Measurements from ENCODE around the gene SYTL2. TPM values are rescaled to one million over a fixed set of nuclear protein-coding genes. Genes with fewer than 3 reads are reported as not detected.

Gene SYTL2
- total and polyA plus RNA-seq, 5 donors = 4.3 to 7.3 (median 5.7) TPM

DNA sequence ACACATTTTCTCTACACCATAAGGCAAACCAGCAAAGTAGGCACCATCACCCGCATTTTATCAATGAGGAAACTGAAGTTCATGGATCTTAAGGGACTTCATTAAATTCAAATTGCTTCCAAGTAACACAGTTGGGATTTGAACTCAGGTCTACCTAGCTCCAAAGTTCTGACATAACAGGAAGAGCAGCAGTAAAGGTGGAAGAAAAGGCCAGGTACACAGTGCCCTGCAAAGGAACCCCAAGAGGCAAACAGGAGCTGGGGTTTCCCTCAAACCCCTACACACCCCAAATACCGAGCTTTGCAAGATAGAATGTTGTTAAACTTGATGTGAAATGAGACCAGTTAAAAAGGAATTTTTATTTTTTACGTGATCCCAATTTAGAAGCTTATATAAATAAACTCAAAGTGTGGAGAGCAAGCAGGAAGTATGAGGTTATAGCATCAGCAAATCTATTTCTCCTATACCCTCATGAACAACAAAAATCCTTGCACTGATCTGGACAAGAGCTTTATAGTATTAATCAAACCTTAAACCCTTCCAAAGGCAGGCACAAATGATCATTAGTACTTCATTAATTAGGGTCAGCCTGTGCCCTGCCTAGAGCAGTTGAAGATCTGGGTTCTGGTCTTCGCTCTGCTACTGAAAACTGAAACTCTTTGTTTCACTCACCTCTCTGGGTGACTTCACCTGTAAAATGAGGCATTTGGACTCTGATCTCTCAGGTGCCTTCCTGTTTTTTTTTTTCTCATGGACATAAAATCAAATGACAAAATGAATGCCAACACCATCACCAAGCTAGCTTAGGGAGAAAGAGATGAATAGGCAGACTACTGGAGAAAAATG lies 36.5 kb downstream of the SYTL2 start:
- H3K4me3 ChIP-seq (ENCODE audit: low read length) = no peak overlapping the region
- 70% methylated on average over 4 of the region's 4 CpGs for WGBS
- no peaks in the 10 kb centered on the region for H3K9me3 ChIP-seq (ENCODE audit: control insufficient read depth, low read length)
- H3K27ac ChIP-seq (ENCODE audit: low read length) = no peak overlapping the region
- intact Hi-C loops (cut with DNase I) = no loop called here
- peaks cover 2% of the 10 kb centered on the region for H3K4me1 ChIP-seq (ENCODE audit: control insufficient read depth, insufficient read depth, low read length)
- DNase-seq (no peak), ATAC-seq (no peak)
- no peaks in the 10 kb centered on the region for H3K27me3 ChIP-seq (ENCODE audit: control insufficient read depth, insufficient read depth)

DNA sequence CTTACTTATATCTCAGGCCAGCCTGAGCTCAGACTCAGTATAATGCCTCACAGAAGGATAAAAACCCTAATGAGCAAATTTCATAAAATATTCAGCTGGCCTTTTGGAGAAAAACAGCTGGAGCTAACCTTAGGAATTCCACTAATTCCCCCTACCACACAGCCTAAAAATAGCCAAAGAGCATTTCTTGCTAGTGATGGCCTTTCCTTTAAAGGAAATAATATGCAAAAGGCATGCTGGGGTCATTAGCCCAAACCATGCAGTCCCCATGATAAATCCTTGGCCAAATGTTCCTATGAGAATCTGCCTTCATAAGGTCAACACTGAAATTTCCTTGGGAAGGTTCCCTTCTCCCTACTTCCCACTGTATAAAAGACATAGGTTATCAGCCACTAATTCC lies 38.2 kb downstream of the SYTL2 start:
- no peak overlapping the region for H3K27ac ChIP-seq (ENCODE audit: low read length)

DNA sequence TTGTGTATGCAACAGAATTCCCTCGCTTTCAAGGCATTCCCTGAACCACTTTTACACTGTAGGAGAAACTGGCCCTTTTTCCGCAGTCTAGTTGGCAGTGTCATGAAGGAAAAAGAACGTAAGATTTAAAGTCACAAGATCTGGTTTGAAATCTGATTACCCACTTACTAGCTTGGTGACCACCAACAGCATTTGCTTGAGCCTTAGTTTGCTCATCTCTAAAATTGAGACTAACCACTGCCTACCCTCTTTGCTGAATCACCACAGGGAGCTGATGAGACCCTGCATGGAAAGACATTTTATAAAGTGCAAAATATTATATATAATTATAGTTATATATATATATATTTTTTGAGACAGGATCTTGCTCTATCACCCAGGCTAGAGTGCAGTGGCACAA lies 39.4 kb downstream of the SYTL2 start:
- intact Hi-C loops (cut with DNase I) = no loop called here
- no peak for ATAC-seq
- DNase-seq = no peak
- no peaks in the 10 kb centered on the region for H3K27me3 ChIP-seq (ENCODE audit: control insufficient read depth, insufficient read depth)
- H3K4me1 ChIP-seq (ENCODE audit: control insufficient read depth, insufficient read depth, low read length) = peaks cover 2% of the 10 kb centered on the region
- H3K27ac ChIP-seq (ENCODE audit: low read length) = no peak overlapping the region
- no peak overlapping the region for H3K4me3 ChIP-seq (ENCODE audit: low read length)
- no peaks in the 10 kb centered on the region for H3K9me3 ChIP-seq (ENCODE audit: control insufficient read depth, low read length)
- WGBS = 90% methylated on average over 3 of the region's 3 CpGs

More for the DNA sequence above, 38.2 kb downstream of the SYTL2 start:
- ATAC-seq (no peak), DNase-seq (no peak)
- intact Hi-C loops (cut with DNase I) = no loop called here
- H3K9me3 ChIP-seq (ENCODE audit: control insufficient read depth, low read length) = no peaks in the 10 kb centered on the region
- H3K27me3 ChIP-seq (ENCODE audit: control insufficient read depth, insufficient read depth) = no peaks in the 10 kb centered on the region
- H3K4me3 ChIP-seq (ENCODE audit: low read length) = no peak overlapping the region
- H3K4me1 ChIP-seq (ENCODE audit: control insufficient read depth, insufficient read depth, low read length) = peaks cover 2% of the 10 kb centered on the region

DNA sequence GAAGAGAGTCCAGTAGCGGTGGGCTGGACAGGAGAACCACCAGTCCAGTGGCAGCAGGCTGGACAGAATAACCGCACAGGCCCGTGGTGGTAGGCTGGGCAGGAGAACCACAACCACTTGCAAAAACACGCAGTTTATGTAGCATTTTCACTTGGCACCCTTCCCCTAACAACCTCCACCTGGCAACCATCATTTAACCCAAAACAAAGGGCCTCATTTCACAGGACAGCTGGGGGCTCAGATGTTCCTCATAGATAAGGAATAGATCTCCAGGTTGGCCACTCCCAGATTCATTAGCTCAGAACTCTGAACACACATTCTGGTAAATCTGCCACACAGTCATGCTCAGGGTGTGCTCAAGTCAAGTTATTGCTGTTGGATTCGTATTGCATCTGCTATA lies 41.2 kb downstream of the SYTL2 start:
- no peak for ATAC-seq
- WGBS = 93% methylated on average over 5 of the region's 5 CpGs
- no peak overlapping the region for H3K27ac ChIP-seq (ENCODE audit: low read length)

DNA sequence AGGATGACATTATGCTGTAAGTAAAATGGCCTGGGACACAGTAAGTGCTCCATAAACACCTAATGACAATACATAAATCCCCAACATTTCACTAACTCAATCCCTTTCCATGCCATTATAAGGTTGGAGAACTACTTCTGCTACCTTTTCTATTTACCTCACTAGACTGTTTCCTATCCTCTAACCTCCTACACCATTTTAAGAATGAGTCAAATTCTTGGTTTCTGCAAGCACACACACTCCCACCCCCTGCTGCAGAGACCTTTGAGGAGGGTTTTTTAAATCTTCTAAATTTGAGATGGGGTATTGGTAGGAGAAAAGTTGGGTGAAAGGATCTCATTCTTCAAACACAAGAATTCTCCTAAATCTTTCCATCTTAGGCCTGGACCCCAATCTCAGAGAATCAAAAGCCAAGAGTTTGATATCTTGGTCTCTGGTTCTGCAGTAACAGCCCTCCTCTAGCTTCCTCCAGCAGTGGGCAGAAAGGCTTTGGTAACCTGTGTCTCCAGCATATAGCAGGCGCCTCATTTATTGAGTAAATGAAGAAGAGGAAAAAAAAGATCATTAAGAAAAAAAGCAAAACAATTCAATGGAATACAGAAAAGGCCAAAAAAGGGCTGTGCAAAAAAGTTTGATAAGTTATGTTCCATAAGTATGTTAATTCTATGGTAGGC lies 42.3 kb downstream of the SYTL2 start:
- H3K27ac ChIP-seq (ENCODE audit: low read length) = no peak overlapping the region
- no peak for DNase-seq
- no peak for ATAC-seq
- intact Hi-C loops (cut with DNase I) = no loop called here
- no peaks in the 10 kb centered on the region for H3K27me3 ChIP-seq (ENCODE audit: control insufficient read depth, insufficient read depth)
- WGBS = 96% methylated on average over 1 of the region's 1 CpG
- H3K4me3 ChIP-seq (ENCODE audit: low read length) = no peak overlapping the region
- no peaks in the 10 kb centered on the region for H3K9me3 ChIP-seq (ENCODE audit: control insufficient read depth, low read length)
- peaks cover 2% of the 10 kb centered on the region for H3K4me1 ChIP-seq (ENCODE audit: control insufficient read depth, insufficient read depth, low read length)

More for the DNA sequence above, 41.2 kb downstream of the SYTL2 start:
- Histone ChIP-seq H3K27me3 (ENCODE audit: control insufficient read depth, insufficient read depth) (no peaks in the 10 kb centered on the region), H3K4me3 (ENCODE audit: low read length) (no peak overlapping the region), H3K9me3 (ENCODE audit: control insufficient read depth, low read length) (no peaks in the 10 kb centered on the region), H3K4me1 (ENCODE audit: control insufficient read depth, insufficient read depth, low read length) (peaks cover 2% of the 10 kb centered on the region)
- DNase-seq = no peak
- intact Hi-C loops (cut with DNase I) = no loop called here

- Histone ChIP-seq H3K9me3 (ENCODE audit: control insufficient read depth, low read length) (no peaks in the 10 kb centered on the region), H3K4me3 (ENCODE audit: low read length) (no peak overlapping the region), H3K27me3 (ENCODE audit: control insufficient read depth, insufficient read depth) (no peaks in the 10 kb centered on the region), H3K27ac (ENCODE audit: low read length) (no peak overlapping the region), H3K4me1 (ENCODE audit: control insufficient read depth, insufficient read depth, low read length) (no peaks in the 10 kb centered on the region)
- DNase-seq (no peak), ATAC-seq (no peak)
- WGBS = 89% methylated on average over 2 of the region's 2 CpGs
- intact Hi-C loops (cut with DNase I) = no loop called here
Observed at GRCh38 chr11:85767246-85767945, 43.5 kb downstream of the SYTL2 start.

- intact Hi-C loops (cut with DNase I) = no loop called here
- Histone ChIP-seq H3K4me3 (ENCODE audit: low read length) (no peak overlapping the region), H3K27me3 (ENCODE audit: control insufficient read depth, insufficient read depth) (no peaks in the 10 kb centered on the region), H3K9me3 (ENCODE audit: control insufficient read depth, low read length) (no peaks in the 10 kb centered on the region), H3K27ac (ENCODE audit: low read length) (no peak overlapping the region), H3K4me1 (ENCODE audit: control insufficient read depth, insufficient read depth, low read length) (no peaks in the 10 kb centered on the region)
- ATAC-seq (no peak), DNase-seq (no peak)
- 71% methylated on average over 2 of the region's 2 CpGs for WGBS
Observed at GRCh38 chr11:85766721-85767161, 44.2 kb downstream of the SYTL2 start.

DNA sequence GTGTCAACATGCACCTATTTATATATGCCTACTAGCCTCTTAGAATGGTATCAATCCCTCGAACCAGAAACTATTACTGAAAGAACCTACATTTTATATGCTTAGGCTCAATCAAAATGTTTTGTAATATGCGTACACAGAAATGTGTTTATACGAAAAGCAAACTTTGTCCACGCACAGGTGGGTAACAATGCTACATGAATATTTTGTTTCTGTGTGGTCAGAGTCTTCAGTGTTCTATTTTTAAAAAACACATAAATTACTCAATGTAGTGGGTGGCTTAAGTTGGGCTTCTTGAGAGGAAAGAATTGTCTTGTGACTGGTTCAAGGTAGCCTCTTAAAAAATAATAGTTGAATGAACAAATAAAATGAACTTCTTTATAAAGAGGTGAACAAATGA lies 46.1 kb downstream of the SYTL2 start:
- Histone ChIP-seq H3K27ac (ENCODE audit: low read length) (no peak overlapping the region), H3K27me3 (ENCODE audit: control insufficient read depth, insufficient read depth) (no peaks in the 10 kb centered on the region), H3K9me3 (ENCODE audit: control insufficient read depth, low read length) (no peaks in the 10 kb centered on the region), H3K4me1 (ENCODE audit: control insufficient read depth, insufficient read depth, low read length) (no peaks in the 10 kb centered on the region), H3K4me3 (ENCODE audit: low read length) (no peak overlapping the region)
- ATAC-seq (no peak), DNase-seq (no peak)
- intact Hi-C loops (cut with DNase I) = no loop called here
- 91% methylated on average over 4 of the region's 4 CpGs for WGBS

GRCh38 chr11:85762226-85762625 lies 48.7 kb downstream of the SYTL2 start:
- Histone ChIP-seq H3K9me3 (ENCODE audit: control insufficient read depth, low read length) (no peaks in the 10 kb centered on the region), H3K4me1 (ENCODE audit: control insufficient read depth, insufficient read depth, low read length) (no peaks in the 10 kb centered on the region), H3K4me3 (ENCODE audit: low read length) (no peak overlapping the region), H3K27ac (ENCODE audit: low read length) (no peak overlapping the region), H3K27me3 (ENCODE audit: control insufficient read depth, insufficient read depth) (no peaks in the 10 kb centered on the region)
- no peak for DNase-seq
- intact Hi-C loops (cut with DNase I) = no loop called here
- WGBS = 96% methylated on average over 1 of the region's 1 CpG
- no peak for ATAC-seq

DNA sequence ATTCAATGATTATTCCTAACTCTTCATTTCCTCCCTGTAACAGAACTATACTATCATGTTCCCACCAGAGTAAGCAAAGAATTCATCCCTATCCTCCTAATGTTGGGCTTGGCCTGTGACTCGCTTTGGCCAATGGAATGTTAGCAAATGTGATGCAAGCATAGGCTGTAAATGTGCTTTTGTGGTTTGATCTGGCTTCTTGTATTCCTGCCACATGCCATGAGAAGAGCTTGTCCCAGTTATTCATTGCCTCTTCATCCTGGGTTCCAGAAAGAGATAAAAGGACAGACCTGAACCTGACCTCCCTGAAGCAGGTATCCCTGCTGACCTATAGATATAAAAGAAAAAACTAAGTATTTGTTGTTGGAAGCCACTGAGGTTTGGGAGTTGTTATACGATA lies 51.0 kb downstream of the SYTL2 start:
- intact Hi-C loops (cut with DNase I) = no loop called here
- ATAC-seq = no peak
- WGBS = 91% methylated on average over 2 of the region's 2 CpGs
- H3K27me3 ChIP-seq (ENCODE audit: control insufficient read depth, insufficient read depth) = no peaks in the 10 kb centered on the region
- H3K4me3 ChIP-seq (ENCODE audit: low read length) = no peak overlapping the region
- no peaks in the 10 kb centered on the region for H3K4me1 ChIP-seq (ENCODE audit: control insufficient read depth, insufficient read depth, low read length)
- DNase-seq = no peak
- no peaks in the 10 kb centered on the region for H3K9me3 ChIP-seq (ENCODE audit: control insufficient read depth, low read length)
- no peak overlapping the region for H3K27ac ChIP-seq (ENCODE audit: low read length)

DNA sequence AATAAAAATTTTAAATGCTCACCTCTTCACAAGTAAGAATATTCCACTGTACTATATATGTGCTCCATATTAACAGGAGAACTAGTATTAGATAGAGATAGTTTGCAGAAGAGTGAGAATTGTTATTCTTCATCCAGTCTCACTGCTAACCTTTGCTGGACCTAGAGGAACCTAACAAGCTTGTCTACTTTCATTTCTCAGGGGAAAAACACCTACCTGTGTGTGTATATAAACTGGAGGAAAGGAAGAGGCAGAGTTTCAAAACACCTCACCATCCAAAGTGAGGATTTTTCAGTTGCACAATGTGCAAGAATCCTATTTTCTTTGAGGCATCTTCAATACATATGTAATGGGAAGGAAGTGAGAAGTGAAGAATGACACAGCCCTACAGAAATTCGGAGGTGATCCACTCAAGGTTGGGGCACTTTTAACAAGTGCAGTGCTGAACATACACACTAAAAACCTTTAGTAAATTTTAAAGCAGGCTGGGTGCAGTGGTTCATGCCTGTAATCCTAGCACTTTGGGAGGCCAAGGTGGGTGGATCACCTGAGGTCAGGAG lies 52.4 kb downstream of the SYTL2 start:
- Histone ChIP-seq H3K27ac (ENCODE audit: low read length) (no peak overlapping the region), H3K4me3 (ENCODE audit: low read length) (no peak overlapping the region), H3K4me1 (ENCODE audit: control insufficient read depth, insufficient read depth, low read length) (no peaks in the 10 kb centered on the region), H3K27me3 (ENCODE audit: control insufficient read depth, insufficient read depth) (no peaks in the 10 kb centered on the region), H3K9me3 (ENCODE audit: control insufficient read depth, low read length) (no peaks in the 10 kb centered on the region)
- intact Hi-C loops (cut with DNase I) = no loop called here
- 93% methylated on average over 1 of the region's 1 CpG for WGBS
- ATAC-seq (no peak), DNase-seq (no peak)
